MV-4-11 (cell line): ENCODE measurements around the gene EIF3D.
"Not testable (repeated sequence)": the region's sequence is repeated elsewhere in the genome, so short reads cannot be mapped to it uniquely, and the experiment has no call there.

Source experiments
- DNase-seq: peaks from one replicate; lab custom pipeline; 2025; lab: John Stamatoyannopoulos, UW

The EIF3D gene

DNA sequence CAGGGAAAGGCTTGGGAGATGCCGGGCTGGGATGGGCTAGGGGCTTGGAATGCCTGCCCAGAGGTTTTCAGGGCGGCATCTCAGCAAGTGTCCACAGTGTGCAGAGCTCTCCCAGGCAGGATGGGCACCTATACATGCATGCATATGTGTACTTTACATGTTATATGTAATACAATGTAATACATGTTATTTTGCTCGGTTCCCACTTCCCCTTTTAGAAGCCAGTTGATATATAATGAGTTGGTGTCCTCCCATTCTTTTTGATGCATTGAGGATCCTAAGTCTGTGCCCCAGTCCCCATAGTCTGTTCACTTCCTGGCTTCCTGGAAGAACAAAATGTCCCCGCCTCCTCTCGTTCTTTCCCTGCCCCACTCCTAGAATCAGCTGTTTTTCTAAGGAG lies 20.1 kb upstream of the EIF3D start:
- DNase-seq: peak; percentile 36

DNA sequence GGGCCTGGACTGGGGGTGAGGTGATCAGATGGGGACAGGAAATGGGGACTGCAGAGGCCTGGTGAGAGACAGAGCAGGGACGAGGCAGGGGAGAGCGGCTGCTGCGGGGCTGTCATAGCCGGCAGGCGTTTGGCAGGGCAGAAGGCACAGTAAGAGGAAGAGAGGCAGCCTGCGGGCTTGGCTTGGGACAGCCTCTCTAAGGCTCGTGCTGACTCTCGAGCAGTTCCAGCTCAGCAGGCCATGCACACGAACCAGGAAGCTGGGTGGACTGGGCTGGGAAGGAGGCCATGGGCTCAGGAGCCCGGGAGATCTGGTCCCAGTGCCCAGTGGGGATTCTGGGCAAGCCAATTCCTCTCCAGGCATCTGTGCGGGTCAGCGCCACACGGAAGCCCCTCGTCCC lies 19.6 kb upstream of the EIF3D start:
- no peak for DNase-seq

DNA sequence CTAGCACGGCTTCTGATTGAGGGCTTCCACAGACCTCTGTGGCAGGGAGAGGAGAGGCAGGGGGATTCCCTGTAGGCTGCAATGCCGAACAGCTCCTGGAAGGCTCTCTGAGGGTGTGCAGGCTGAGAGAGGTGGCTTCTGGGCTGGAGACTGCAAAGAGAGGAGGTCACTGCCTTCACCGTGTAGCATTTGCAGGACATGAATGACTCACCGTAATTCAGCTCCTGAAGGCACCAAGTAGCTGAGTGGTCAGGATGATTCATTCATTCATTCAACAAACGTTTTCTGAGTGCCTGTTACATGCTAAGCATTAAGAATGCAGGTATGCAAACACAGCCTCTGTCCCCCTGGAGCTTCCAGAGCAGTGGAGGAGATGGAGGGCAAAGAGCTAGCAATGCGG lies 18.0 kb upstream of the EIF3D start:
- peak; percentile 16 for DNase-seq

DNA sequence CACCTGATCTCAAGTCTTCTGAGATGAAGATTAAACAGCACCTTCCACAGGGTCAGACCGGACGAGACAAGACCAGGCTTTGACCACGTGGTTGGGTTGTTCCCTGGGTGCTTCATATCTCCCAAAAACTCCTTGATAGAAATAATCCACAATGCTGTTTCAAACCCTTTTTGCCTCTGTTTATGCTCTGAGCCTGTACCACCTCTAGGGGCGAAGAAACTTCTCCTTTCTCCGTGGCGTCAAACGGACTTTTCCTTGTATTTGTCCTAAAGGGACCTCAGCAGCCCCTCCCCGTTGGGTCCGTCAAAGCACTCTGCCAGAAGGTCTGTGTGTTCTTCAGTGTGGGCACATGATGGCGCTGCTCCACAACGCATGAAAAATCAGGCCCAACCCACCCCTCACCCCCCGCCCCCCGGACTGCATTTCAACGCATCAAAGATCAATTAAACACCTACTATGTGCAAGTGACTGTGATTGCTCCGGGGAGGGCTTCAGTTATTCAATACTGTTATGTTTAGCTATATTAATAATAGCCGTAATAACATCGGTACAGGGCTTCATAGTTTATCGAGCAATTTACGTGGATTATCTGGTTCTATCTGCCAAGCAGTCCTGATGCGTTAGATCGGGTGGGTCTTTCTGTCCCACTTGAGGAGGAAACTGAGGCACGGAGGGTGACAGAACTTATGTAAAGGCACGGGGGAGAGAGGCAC lies 17.3 kb upstream of the EIF3D start:
- peak; percentile 76 for DNase-seq

DNA sequence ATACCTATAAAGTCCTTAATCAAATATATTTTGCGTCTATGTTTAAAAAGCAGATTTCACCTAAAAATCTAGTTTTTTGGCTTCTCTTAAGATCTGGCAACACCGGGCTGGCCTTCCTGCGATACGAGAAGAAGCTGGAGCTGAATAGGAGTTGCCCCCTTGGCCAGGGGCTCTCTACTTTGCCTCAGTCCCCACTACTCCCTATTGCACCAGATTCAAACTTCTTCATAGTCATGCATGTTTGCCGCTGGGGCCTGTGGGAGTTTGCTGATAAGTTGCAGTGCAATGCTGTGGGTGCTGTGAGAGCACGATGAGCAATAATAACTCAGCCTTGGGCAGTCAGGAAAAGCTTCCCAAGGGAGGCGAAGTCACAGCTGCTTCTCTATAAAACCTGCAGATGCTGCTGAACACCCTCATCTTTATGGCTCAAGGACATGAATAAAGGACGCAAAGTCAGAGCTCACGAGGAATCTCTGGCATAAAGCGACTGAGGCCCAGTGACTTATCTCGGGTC lies 15.2 kb upstream of the EIF3D start:
- no peak for DNase-seq

DNA sequence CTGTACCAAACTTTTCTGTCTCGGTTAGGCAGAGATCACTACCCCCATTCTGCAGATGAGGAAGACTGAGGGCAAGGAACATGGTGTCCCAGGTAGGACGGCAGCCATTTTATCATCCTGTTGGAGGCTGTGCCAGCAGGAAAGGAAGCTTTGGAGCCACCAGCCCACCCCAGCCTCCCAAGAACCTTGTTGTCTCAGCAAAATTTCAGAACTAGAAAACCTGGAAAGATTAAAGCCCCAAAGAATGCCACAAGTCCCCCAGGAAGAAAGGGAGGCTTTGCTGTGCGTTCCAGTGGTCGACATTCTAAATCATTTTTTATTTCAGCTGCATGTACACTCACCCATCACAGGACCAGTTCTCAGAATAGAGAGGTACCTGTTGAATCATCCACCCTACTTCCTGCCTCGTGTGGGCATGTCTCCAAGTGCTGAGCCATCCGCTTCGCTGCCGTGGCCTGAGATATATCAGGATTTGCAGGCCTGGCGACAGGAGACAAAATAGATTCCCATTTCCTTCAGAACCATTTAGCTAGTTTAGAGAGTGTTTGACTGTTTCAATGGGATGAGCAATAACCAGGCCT lies 13.0 kb upstream of the EIF3D start:
- DNase-seq: no peak

DNA sequence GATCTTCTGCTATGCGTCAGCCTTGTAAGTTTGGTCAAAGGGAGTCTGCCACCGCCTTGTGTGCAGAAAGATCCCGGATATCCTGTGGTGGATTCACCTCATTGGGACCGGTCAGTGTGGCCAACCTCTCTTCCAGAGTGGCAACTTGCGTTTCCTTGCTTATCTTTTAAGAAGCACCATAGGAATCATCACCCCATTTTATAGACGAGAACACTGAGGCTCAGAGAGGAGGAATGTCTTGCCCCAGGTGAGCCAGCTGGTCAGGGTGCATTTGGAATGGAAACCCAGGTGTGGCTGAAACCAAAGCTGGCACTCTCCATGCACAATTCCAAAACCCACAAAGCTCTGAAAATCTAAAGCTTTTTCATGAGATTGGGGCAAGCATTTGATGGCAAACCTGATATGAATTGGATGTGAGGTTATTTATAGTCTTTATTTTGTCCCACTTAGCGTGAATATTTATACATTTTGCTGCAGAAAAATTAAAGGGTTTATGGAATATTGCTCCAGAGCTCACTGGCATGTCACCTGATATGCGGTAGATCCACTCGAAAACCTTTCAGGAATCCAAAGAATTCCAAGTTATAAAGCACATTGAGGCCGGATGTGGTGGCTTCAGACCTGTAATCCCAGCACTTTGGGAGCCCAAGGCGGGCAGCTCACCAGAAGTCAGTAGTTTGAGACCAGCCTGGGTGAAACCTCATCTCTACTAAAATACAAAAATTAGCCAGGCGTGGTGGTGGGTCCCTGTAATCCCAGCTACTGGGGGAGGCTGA lies 12.1 kb upstream of the EIF3D start:
- DNase-seq: no peak

DNA sequence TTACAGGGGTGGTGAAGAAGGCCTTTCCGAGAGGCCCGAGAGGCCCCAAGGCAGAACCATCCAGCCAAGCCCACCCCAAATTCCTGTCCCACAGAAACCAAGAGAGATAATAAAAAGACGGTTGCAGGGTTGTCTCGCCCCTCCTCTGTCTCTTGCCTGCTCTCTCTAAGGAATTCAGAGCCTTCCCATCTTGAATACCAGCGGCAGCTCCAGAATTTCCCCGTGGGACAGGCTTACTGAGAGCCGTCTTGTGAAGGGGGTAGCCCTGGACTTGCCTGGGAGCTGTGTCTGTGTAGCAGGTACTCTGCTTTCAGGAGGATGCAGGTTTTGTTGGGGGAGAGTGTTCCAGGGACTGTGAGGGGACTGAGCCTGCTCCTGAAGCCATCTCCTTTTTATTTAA lies 9.6 kb upstream of the EIF3D start:
- DNase-seq: no peak

DNA sequence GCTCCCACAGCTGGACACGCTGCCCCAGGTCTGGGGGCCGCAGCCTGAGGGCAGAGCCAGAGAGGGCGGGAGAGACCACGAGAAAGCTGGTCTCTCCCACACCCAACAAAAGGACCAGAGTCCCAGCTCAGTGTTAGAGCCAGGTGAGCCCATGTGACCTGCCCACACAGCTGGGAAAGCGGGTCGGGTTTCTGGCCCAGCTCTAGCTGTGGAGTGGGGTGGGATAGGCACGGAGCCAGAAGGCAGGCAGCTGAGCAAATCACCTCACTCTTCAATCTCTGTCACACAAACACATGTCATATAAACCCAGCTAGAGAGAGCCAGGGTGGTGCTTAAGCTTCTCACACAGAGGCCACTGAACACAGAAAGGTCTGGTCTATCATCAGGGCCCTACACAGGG lies 7.8 kb upstream of the EIF3D start:
- no peak for DNase-seq

DNA sequence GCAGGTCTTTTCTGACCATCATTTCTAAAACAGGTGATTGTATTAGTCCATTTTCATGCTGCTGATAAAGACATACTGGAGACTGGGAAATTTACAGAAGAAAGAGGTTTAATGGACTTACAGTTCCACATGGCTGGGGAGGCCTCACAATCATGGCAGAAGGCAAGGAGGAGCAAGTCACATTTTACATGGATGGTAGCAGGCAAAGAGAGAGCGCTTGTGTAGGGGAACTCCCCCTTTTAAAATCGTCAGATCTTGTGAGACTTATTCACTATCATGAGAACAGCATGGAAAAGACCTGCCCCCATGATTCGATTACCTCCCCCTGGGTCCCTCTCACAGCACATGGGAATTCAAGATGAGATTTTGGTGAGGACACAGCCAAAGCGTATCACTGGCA lies 4.4 kb upstream of the EIF3D start:
- DNase-seq: not testable (repeated sequence)

DNA sequence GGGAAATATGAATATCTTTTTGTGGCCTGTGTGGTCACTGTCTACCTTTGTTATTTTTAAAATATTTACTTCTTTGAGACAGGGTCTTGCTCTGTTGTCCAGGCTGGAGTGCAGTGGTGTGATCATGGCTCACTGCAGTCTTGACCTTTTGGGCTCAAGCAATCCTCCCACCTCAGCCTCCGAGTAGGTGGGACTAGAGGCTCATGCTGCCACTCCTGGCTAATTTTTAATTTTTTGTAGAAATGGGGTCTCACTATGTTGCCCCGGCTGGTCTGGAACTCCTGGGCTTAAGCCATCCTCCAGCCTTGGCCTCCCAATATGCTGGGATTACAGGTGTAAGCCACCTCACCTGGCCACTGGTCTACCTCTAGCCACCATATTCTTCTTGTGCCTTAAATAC lies 3.5 kb upstream of the EIF3D start:
- DNase-seq: no peak

DNA sequence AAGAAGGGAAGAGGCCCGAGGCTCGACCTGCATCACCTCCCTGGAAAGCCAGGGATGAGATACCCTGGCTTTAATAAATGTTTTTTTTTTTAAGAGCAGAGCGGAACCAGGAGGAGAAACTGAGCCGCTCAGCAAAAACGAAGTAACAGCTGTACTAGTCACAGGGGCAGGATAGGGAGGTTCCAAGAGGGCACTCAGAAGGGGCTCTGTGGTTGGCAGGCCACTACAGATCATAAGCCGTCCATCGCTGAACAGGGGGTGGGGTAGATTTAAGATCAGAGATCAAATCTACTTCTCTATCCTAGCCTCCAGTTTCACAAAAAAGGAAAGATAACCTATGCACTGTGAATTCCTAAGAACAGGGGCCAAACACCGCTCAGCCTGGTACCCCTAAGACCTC lies 625 bp downstream of the EIF3D start:
- no peak for DNase-seq

DNA sequence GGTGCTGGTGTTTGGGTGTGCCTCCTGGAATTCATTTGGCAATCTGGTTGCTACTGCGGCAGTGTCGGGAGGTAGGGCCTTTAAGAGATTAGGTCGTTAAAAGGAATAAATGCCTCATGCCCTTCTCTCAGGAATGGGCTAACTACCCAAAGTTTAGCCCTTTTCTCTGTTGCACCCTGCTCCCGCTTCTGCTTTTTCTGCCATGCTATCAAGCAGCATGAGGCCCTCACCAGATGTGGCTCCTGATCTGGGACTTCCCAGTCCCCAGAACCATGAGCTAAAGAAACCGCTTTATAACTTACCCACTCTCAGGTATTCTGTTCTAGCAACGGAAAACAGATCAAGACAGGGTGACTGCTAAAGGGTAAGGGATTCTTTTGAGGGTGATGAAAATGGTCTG lies 6.3 kb downstream of the EIF3D start:
- peak; percentile 25 for DNase-seq

DNA sequence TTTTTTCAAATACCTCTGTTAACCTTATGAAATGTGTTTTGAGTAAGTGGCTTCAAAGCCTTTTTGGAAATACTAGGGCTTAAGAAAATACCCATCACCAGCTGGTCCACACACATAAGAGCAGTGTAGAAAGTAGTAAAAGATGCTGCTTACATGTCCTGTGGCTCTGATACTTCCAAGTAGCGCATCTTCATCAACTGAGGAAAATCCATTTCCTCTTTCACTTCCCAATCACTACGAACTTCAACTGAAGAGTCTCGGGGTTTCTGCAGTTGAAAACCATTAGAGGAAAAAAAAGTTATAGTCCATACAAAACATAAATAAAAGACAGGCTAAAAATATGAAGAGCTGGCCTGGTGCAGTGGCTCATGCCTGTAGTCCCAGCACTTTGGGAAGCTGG lies 8.5 kb downstream of the EIF3D start:
- peak; percentile 73 for DNase-seq

DNA sequence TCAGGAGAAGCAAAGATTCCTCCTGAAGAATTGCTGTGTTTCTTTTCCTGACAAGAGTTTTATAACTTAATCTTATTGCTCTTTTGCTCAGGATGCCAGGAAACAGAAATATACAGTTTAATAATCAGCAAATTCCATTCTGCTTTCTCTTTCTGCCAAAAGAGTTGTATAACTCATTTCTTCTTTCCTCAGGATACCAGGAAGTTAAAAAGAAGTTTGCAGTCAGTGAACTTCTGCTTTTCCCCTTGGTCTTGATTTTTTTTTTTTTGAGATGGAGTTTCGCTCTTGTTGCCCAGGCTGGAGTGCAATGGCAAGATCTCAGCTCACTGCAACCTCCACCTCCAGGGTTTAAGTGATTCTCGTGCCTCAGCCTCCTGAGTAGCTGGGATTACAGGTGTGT lies 9.1 kb downstream of the EIF3D start:
- DNase-seq: peak; percentile 79

DNA sequence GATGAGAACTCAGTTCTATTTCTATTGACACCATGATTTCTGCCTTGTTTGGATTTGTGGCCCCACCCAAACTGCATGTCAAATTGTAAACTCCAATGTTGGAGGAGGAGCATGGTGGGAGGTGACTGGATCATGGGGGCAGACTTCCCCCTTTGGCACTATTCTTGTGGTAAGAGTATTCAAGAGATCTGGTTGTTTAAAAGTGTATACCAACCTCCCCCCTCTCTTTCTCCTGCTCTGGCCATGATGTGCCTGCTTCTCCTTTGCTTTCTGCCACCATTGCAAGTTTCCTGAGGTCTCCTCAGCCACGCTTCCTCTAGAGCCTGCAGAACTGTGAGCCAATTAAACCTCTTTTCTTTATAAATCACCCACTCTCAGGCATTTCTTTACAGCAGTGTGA lies 14.2 kb downstream of the EIF3D start:
- no peak for DNase-seq

DNA sequence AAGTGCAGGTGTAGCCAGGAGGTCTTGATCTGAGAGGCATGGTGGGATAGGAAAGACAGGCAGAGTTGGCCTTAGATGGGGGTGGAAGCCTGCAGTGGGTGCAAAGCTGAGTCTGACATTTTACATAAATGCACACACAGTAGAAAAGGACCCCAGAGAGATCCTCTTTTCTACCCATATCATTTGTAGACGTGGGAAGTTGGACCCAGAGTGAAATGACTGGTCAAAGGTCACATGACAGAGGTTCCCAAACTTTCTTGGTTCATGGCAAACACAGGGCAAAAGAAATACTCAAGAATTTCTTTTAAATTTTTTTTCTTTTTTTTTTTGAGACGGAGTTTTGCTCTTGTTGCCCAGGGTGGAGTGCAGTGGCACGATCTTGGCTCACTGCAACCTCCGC lies 16.0 kb downstream of the EIF3D start:
- no peak for DNase-seq

DNA sequence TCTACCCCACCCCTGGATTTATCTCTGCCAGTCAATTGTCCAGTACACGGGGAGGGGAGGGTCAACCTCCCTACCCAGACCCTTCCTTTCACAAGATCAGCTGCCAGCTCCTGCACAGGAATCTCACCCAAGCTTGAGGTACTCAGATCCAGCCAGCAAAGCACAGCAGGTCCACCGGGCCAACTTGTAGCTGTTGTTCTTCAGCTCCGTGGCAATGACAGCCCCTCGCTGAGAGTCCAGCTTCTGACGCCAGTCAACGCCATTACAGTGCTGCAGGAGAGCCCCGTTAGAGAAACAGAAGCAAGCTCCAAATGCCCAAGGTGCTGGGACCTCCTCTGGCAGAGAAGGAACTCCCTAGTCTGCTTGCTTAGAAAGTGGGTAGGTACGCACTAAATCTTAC lies 16.6 kb downstream of the EIF3D start:
- no peak for DNase-seq

DNA sequence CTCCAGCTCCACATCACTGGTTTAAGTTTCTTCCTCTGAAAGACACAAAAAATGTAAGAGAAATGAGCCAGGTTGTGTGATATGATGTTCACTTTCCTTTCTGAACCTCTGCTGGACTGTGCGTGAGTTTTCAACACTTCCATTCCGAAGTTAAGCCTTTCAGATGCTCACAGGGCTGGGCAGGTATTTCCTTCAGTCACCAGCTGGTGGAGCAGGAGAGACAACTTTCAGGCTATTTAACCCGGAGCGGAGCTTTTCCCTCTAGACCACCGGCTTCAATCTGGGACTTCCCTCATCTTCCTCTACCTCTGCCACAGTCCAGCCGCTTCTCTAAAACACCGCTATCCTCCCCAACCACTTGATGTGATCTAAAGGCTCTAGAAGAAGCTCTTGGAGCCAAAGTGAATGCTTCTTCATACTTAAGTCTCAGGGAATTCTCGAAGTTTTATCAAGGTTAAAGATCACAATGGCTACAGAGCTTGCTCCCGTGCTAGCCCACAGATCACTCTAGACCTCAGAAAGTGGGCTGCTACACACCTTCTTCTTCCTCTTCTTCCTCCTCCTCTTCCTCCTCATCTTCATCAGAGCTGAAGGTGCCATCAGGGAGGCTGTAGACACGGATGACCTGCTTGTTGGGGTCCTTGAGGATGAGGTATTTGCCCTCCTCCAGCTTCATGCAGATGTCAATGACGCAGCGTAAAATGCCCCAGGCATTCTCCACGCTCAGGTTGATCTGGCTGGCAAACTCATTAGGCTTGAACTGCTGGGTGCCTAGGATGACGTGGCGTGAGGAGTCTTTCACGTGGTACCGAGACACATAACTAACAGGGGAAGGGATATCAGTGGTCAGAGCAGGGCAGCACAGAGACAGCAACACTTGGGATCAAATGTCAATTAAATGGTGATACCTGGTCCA lies 17.7 kb downstream of the EIF3D start:
- DNase-seq: peak; percentile 64

DNA sequence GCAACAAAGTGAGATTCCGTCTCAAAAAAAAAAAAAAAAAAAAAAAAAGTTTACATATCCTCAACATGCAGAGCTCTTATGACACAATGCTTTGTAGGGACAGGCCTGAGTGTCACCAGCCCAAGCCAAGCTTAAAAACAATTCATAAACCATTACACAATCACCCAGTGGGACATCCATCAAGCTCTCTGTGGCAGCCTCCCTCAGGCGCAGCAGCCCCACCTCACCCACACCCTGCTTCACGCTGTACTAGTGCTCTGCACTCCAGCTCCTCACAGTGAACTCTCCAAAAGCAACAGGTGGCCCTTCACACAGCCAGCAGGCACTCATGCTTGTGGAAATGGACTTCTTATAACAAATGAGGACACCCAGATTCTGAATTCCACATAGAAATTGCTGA lies 18.6 kb downstream of the EIF3D start:
- peak; percentile 96 for DNase-seq

DNA sequence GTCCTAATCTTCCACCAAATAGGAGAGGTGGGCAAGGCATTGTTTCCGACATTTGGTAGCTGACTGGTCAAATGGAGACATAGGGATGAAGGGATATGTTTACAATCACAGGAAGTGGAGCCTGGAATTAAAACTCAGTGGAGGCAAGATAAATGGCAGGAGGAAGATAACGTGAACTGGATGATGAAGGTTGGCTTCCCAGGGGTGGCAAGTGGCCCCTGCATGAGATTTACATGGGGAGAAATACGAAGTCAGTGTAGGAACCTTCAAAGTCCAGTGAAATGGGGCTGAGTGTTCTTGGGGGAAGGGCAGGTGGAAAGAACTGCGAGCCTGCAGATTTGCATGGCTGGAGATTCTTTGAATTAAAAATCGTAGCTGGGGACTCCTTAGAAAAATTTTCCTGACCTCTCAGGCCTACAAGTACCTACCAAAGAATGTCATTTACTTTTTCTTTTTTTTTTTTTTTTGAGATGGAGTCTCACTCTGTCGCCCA lies 21.4 kb downstream of the EIF3D start:
- no peak for DNase-seq
